PFSK-1 (cell line): ENCODE results near the gene KIAA0825.

Experiments used
- FOXP2 ChIP-seq: optimal IDR thresholded peaks from 2 replicates; pipeline ENCODE3; 2011; ENCODE audit warnings: borderline replicate concordance, control low read depth, inconsistent platforms; ENCODE audit not compliant: insufficient read depth; ENCODE audit errors: extremely low read length, extremely low read depth
- POLR2AphosphoS5 ChIP-seq: IDR thresholded peaks from 2 replicates; pipeline ENCODE4 v1.6.1; 2012; ENCODE audit warnings: low read depth, mild to moderate bottlenecking, control low read depth, low read length, moderate library complexity
- REST ChIP-seq, 2 experiments: IDR thresholded peaks; 2 replicates each; pipeline versions ENCODE4 v1.6.1 to v1.8.0; 2011 to 2012; ENCODE audit warnings: low read depth in 2 of 2, low read length in 2 of 2, control low read depth in 1 of 2, inconsistent platforms in 1 of 2, mild to moderate bottlenecking in 1 of 2, moderate library complexity in 1 of 2; ENCODE audit not compliant: insufficient read depth in 1 of 2
- SIN3A ChIP-seq: IDR thresholded peaks from 2 replicates; pipeline ENCODE4 v1.6.1; 2012; ENCODE audit warnings: mild to moderate bottlenecking, low read length, moderate library complexity, borderline replicate concordance; ENCODE audit not compliant: insufficient read depth
- TAF1 ChIP-seq: IDR thresholded peaks from 2 replicates; pipeline ENCODE4 v1.6.1; 2012; ENCODE audit warnings: low read length, control low read depth, borderline replicate concordance; ENCODE audit not compliant: insufficient read depth

Gene KIAA0825

GRCh38 chr5:94461131-94461530 is 157.3 kb downstream of the KIAA0825 start:
- TF ChIP-seq FOXP2: no peak
- no peak for TF ChIP-seq REST (IDR thresholded peaks at IDR 0.05; ENCODE audit: insufficient read depth in 1 of 2, low read depth in 2 of 2, low read length in 2 of 2)
- TF ChIP-seq TAF1: no peak
- no peak for TF ChIP-seq SIN3A
- no peak for TF ChIP-seq POLR2AphosphoS5

- TF ChIP-seq POLR2AphosphoS5: no peak
- no peak for TF ChIP-seq FOXP2
- no peak for TF ChIP-seq SIN3A
- no peak for TF ChIP-seq TAF1
- TF ChIP-seq REST (IDR thresholded peaks at IDR 0.05; ENCODE audit: insufficient read depth in 1 of 2, low read depth in 2 of 2, low read length in 2 of 2): no peak
Measured at GRCh38 chr5:94459915-94460314, 158.5 kb downstream of the KIAA0825 start.

- no peak for TF ChIP-seq SIN3A
- TF ChIP-seq REST (IDR thresholded peaks at IDR 0.05; ENCODE audit: insufficient read depth in 1 of 2, low read depth in 2 of 2, low read length in 2 of 2): no peak
- no peak for TF ChIP-seq POLR2AphosphoS5
- TF ChIP-seq TAF1: no peak
- TF ChIP-seq FOXP2: no peak
Measured at GRCh38 chr5:94457788-94458187, 160.6 kb downstream of the KIAA0825 start.

- TF ChIP-seq REST (IDR thresholded peaks at IDR 0.05; ENCODE audit: insufficient read depth in 1 of 2, low read depth in 2 of 2, low read length in 2 of 2): no peak
Measured at GRCh38 chr5:94445726-94446125, 172.7 kb downstream of the KIAA0825 start.

GRCh38 chr5:94442991-94443390 is 175.4 kb downstream of the KIAA0825 start:
- TF ChIP-seq SIN3A (no peak), REST (IDR thresholded peaks at IDR 0.05; ENCODE audit: insufficient read depth in 1 of 2, low read depth in 2 of 2, low read length in 2 of 2) (no peak), POLR2AphosphoS5 (no peak), FOXP2 (no peak), TAF1 (no peak)
